ENCODE measurements around the gene ST6GALNAC5. TPM values are rescaled to one million over a fixed set of nuclear protein-coding genes. Genes with fewer than 3 reads are reported as not detected.
A peak's percentile ranks its signal among the peaks of the same experiment; 100 is the strongest.

ST6GALNAC5 gene
- total and polyA plus RNA-seq, 2 experiments from 2014 or later, result 5.1 to 12.2 TPM

DNA sequence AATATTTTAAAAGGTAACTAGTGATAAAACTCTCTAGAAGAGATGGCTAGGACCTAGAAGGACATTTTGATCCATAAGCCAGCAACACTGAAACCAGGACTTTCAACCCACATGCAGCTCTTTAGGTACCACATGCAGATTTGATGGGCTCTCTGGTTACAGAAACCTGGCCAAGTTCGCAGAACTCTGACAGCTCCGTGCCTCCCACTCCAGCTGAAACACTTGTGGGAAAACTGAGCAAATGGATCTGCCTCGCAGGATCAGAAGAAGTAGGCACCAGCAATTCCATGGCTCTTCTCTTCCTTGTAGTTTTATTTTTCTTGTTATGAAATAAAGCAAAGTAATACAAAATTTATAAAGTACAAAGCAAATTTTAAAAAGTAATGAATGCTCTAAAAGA lies 58.5 kb downstream of the ST6GALNAC5 start:
- no peaks in the 10 kb centered on the region for H3F3A ChIP-seq (ENCODE audit: insufficient read depth)
- no peaks in the 10 kb centered on the region for H3K9me2 ChIP-seq (ENCODE audit: insufficient read depth)
- H3K9me3 ChIP-seq (ENCODE audit: low read depth), result no peaks in the 10 kb centered on the region
- TF ChIP-seq EZH2phosphoT487 (IDR thresholded peaks at IDR 0.05; ENCODE audit: insufficient read depth, low read depth) (no peak), EZH2 (IDR thresholded peaks at IDR 0.05; ENCODE audit: insufficient read depth, poor library complexity, severe bottlenecking) (no peak)
- H3K27ac ChIP-seq, result no peak overlapping the region
- no peak for DNase-seq
- H3K4me1 ChIP-seq (ENCODE audit: insufficient read depth), result no peaks in the 10 kb centered on the region
- no peak overlapping the region for H3K4me2 ChIP-seq (ENCODE audit: unreplicated experiment)
- H3K79me2 ChIP-seq (ENCODE audit: insufficient read depth), result no peaks in the 10 kb centered on the region
- no peak overlapping the region for H2AFZ ChIP-seq
- no peaks in the 10 kb centered on the region for H3K36me3 ChIP-seq (ENCODE audit: low read depth)
- no peak overlapping the region for H3K9ac ChIP-seq
- H3K27me3 ChIP-seq (replicated peaks; ENCODE audit: insufficient read depth), result no peaks in the 10 kb centered on the region
- no peak overlapping the region for H3K4me3 ChIP-seq
- in situ Hi-C loops (cut with MboI), result no loop called here
- 38 to 40% methylated on average over 3 of the region's 3 CpGs for WGBS, 2 experiments (ENCODE audit: low coverage in 1 of 2, low lambda C conversion rate in 2 of 2, missing lambda C conversion rate in 2 of 2)
- no peaks in the 10 kb centered on the region for H4K20me1 ChIP-seq (ENCODE audit: insufficient read depth)

DNA sequence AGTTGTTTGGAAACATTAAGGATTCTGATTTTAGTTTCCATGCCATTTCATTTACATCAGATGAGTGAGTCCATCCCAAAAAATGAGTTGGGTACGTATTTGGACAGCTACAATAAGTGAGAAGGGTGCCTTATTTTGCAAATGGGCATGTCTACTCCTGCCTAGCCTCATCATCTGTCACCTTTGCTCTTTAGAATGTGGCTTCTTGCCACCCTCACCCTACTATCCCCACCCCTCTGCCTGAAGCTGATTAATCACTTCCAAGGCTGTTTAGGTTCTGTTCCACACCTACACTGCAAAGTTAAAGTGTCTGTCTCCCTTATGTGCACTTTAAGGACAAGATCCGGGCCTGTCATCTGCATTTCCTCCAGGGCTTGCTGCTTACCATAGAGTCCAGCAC lies 61.2 kb downstream of the ST6GALNAC5 start:
- Histone ChIP-seq H3F3A (ENCODE audit: insufficient read depth) (no peaks in the 10 kb centered on the region), H3K9ac (no peak overlapping the region), H2AFZ (no peak overlapping the region), H3K9me3 (ENCODE audit: low read depth) (no peaks in the 10 kb centered on the region), H3K27ac (no peak overlapping the region), H3K4me3 (no peak overlapping the region), H3K27me3 (replicated peaks; ENCODE audit: insufficient read depth) (no peaks in the 10 kb centered on the region), H4K20me1 (ENCODE audit: insufficient read depth) (no peaks in the 10 kb centered on the region), H3K79me2 (ENCODE audit: insufficient read depth) (no peaks in the 10 kb centered on the region), H3K4me1 (ENCODE audit: insufficient read depth) (no peaks in the 10 kb centered on the region), H3K9me2 (ENCODE audit: insufficient read depth) (no peaks in the 10 kb centered on the region), H3K4me2 (ENCODE audit: unreplicated experiment) (no peak overlapping the region), H3K36me3 (ENCODE audit: low read depth) (no peaks in the 10 kb centered on the region)
- no peak for DNase-seq
- in situ Hi-C loops (cut with MboI), result no loop called here
- TF ChIP-seq EZH2 (IDR thresholded peaks at IDR 0.05; ENCODE audit: insufficient read depth, poor library complexity, severe bottlenecking) (no peak), EZH2phosphoT487 (IDR thresholded peaks at IDR 0.05; ENCODE audit: insufficient read depth, low read depth) (no peak)
- WGBS, 2 experiments (ENCODE audit: low coverage in 1 of 2, low lambda C conversion rate in 2 of 2, missing lambda C conversion rate in 2 of 2), result 83 to 88% methylated on average over 2 of the region's 2 CpGs

- no peak overlapping the region for H3K9ac ChIP-seq
- DNase-seq, result no peak
- no peaks in the 10 kb centered on the region for H3K9me3 ChIP-seq (ENCODE audit: low read depth)
- no peaks in the 10 kb centered on the region for H3K36me3 ChIP-seq (ENCODE audit: low read depth)
- no peaks in the 10 kb centered on the region for H4K20me1 ChIP-seq (ENCODE audit: insufficient read depth)
- TF ChIP-seq EZH2 (IDR thresholded peaks at IDR 0.05; ENCODE audit: insufficient read depth, poor library complexity, severe bottlenecking) (no peak), EZH2phosphoT487 (IDR thresholded peaks at IDR 0.05; ENCODE audit: insufficient read depth, low read depth) (no peak)
- H3K79me2 ChIP-seq (ENCODE audit: insufficient read depth), result no peaks in the 10 kb centered on the region
- H3F3A ChIP-seq (ENCODE audit: insufficient read depth), result no peaks in the 10 kb centered on the region
- in situ Hi-C loops (cut with MboI), result no loop called here
- H3K4me1 ChIP-seq (ENCODE audit: insufficient read depth), result no peaks in the 10 kb centered on the region
- no peaks in the 10 kb centered on the region for H3K9me2 ChIP-seq (ENCODE audit: insufficient read depth)
- no peaks in the 10 kb centered on the region for H3K27me3 ChIP-seq (replicated peaks; ENCODE audit: insufficient read depth)
- 78 to 86% methylated on average over 4 of the region's 4 CpGs for WGBS, 2 experiments (ENCODE audit: low coverage in 1 of 2, low lambda C conversion rate in 2 of 2, missing lambda C conversion rate in 2 of 2)
- H3K4me2 ChIP-seq (ENCODE audit: unreplicated experiment), result no peak overlapping the region
- no peak overlapping the region for H3K4me3 ChIP-seq
- no peak overlapping the region for H3K27ac ChIP-seq
- no peak overlapping the region for H2AFZ ChIP-seq
These were observed 61.9 kb downstream of the ST6GALNAC5 start for GRCh38 chr1:76929136-76929535.

GRCh38 chr1:76933847-76934815 lies 66.9 kb downstream of the ST6GALNAC5 start:
- 81 to 83% methylated on average over 6 of the region's 6 CpGs for WGBS, 2 experiments (ENCODE audit: low coverage in 1 of 2, low lambda C conversion rate in 2 of 2, missing lambda C conversion rate in 2 of 2)
- Histone ChIP-seq H3K4me2 (ENCODE audit: unreplicated experiment) (no peak overlapping the region), H3K79me2 (ENCODE audit: insufficient read depth) (no peaks in the 10 kb centered on the region), H3K27me3 (replicated peaks; ENCODE audit: insufficient read depth) (no peaks in the 10 kb centered on the region), H3K36me3 (ENCODE audit: low read depth) (no peaks in the 10 kb centered on the region), H3K9me3 (ENCODE audit: low read depth) (no peaks in the 10 kb centered on the region), H3K9me2 (ENCODE audit: insufficient read depth) (no peaks in the 10 kb centered on the region), H3K9ac (no peak overlapping the region), H3K4me1 (ENCODE audit: insufficient read depth) (peaks cover 7% of the 10 kb centered on the region; the same call in 1 of the 2 replicates), H3F3A (ENCODE audit: insufficient read depth) (no peaks in the 10 kb centered on the region), H4K20me1 (ENCODE audit: insufficient read depth) (no peaks in the 10 kb centered on the region), H3K27ac (no peak overlapping the region), H3K4me3 (no peak overlapping the region), H2AFZ (peak overlapping the region; percentile 9; the same call in 1 of the 2 replicates)
- no peak for DNase-seq
- TF ChIP-seq EZH2phosphoT487 (IDR thresholded peaks at IDR 0.05; ENCODE audit: insufficient read depth, low read depth) (no peak), EZH2 (IDR thresholded peaks at IDR 0.05; ENCODE audit: insufficient read depth, poor library complexity, severe bottlenecking) (no peak)
- in situ Hi-C loops (cut with MboI), result no loop called here
